Panc1 (cell line): ENCODE data around the gene CASR. TPM values are rescaled to one million over a fixed set of nuclear protein-coding genes. Genes with fewer than 3 reads are reported as not detected.

ENCODE experiments used
- total RNA-seq: library from RNA; stranded (reverse); gene quantifications from one replicate; pipeline ENCODE4 v1.2.1, GENCODE V29; 2021; ENCODE audit not compliant: unreplicated experiment

Gene CASR
- total RNA-seq, 1 experiment from 2014 or later: not detected

Other genes starting within 250 kb of the CASR start
- not detected for gene ILDR1, start 161.4 kb upstream of the CASR start, total RNA-seq
- gene CD86, start 128.3 kb upstream of the CASR start, total RNA-seq: not detected
- gene CSTA, start 141.6 kb downstream of the CASR start, total RNA-seq: not detected
- 61.7 TPM for gene MIX23, start 199.6 kb downstream of the CASR start, total RNA-seq
- 59.6 TPM for gene FAM162A, start 200.5 kb downstream of the CASR start, total RNA-seq
- 5.5 TPM for gene WDR5B, start 232.4 kb downstream of the CASR start, total RNA-seq